Cardiac fibroblast (primary cell): ENCODE data around the gene GPC3.
"Not testable (repeated sequence)": the region's sequence is repeated elsewhere in the genome, so short reads cannot be mapped to it uniquely, and the experiment has no call there.

Experiments
- DNase-seq, 2 donors: peaks; one replicate each; pipeline versions ENCODE4 v3.0.0 to v3.0.0-alpha.2; 2010; ENCODE audit warnings: low read depth in 2 of 2
- H3K4me3 ChIP-seq, 2 donors: replicated peaks in 1 of 2; 1 replicate in 1 of 2; 2 replicates in 1 of 2; pipeline ENCODE4 v1.5.1; 2011; ENCODE audit warnings: low read depth in 2 of 2, low read length in 2 of 2, mild to moderate bottlenecking in 2 of 2, moderate library complexity in 1 of 2
- TF ChIP-seq, protein P1 (sequence below): IDR thresholded peaks from one replicate; pipeline ENCODE4 v1.5.1; 2011; ENCODE audit warnings: low read depth, mild to moderate bottlenecking, low read length, inconsistent platforms

The GPC3 gene

DNA sequence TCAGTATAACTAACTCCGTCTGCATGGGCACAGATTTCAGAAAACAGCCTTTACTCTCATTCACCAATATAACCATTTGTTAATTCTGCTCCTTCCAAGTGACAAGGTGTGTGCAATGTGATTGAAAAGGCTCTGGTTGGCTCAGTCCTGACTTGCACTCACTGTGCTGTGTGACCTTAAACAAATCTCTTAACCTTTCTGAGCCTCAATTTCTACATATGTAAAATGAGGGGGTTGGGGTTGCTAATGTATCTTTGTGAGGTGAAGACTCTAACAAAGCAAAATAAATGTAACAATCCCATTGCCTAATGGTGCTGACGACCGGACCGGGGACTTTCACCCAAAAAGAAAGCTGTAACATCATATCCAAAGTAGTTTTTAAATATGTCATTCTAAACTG is 457.6 kb downstream of the GPC3 start:
- TF ChIP-seq, protein P1, sequence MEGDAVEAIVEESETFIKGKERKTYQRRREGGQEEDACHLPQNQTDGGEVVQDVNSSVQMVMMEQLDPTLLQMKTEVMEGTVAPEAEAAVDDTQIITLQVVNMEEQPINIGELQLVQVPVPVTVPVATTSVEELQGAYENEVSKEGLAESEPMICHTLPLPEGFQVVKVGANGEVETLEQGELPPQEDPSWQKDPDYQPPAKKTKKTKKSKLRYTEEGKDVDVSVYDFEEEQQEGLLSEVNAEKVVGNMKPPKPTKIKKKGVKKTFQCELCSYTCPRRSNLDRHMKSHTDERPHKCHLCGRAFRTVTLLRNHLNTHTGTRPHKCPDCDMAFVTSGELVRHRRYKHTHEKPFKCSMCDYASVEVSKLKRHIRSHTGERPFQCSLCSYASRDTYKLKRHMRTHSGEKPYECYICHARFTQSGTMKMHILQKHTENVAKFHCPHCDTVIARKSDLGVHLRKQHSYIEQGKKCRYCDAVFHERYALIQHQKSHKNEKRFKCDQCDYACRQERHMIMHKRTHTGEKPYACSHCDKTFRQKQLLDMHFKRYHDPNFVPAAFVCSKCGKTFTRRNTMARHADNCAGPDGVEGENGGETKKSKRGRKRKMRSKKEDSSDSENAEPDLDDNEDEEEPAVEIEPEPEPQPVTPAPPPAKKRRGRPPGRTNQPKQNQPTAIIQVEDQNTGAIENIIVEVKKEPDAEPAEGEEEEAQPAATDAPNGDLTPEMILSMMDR, result no peak
- no peak for DNase-seq
- no peak overlapping the region for H3K4me3 ChIP-seq

DNA sequence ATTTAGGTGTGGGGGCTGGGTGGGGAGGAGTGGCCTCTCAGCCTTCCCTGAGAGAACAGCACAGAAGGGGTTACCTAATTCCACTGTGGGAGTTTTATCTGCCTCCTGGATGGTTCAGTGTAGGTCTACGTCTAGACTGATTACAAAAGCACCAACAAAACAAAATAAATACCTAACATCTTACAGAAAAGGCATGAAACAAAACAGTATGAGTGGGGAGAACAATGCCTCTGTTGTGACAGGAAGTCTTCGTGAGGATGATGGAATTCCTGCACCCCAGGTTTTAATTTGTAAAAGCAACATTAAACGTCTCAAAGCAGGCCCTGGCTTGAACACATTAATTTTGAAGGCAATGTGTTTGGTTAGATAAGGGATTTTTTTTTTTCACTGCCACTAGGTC is 458.0 kb downstream of the GPC3 start:
- TF ChIP-seq, protein P1, result no peak
- H3K4me3 ChIP-seq, result no peak overlapping the region
- peak in 1 of 2 donors; percentile 0 for DNase-seq

DNA sequence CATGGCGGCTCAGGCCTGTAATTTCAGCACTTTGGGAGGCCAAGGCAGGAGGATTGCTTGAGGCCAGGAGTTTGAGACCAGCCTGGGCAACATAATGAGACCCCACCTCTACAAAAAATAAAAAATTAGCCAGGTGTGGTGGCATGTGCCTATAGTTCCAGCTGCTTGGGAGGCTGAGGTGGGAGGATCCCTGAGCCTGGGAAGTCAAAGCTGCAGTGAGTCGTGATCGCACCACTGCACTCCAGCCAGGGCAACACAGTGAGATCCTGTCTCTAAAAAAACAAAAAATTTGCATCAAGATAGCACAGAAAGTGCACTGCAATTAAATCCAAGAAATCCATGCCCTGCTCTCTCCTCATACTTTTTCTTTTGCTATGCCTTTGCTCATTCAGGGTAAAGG is 458.6 kb downstream of the GPC3 start:
- H3K4me3 ChIP-seq, DNase-seq: not testable (repeated sequence)

DNA sequence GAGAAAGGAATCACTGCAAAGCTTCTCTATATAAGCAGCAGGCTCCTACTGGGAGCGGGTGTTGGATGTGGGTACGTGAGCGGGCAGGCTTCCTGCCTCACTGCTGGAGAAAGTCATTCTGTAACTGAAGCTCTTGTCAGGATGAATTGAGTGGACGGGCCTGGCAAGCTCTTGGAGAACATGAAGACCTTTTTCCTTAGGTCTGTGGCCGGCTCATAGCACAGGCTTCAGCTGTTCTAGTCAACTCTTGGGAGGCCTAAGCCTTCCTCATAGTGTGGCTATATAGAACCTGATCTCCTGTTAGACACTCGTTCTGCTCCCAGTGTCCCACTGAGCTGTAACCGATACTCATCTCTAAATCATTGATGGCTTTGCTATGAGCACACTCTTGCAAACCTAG is 461.9 kb downstream of the GPC3 start:
- TF ChIP-seq, protein P1, result no peak
- DNase-seq, result no peak
- no peak overlapping the region for H3K4me3 ChIP-seq

DNA sequence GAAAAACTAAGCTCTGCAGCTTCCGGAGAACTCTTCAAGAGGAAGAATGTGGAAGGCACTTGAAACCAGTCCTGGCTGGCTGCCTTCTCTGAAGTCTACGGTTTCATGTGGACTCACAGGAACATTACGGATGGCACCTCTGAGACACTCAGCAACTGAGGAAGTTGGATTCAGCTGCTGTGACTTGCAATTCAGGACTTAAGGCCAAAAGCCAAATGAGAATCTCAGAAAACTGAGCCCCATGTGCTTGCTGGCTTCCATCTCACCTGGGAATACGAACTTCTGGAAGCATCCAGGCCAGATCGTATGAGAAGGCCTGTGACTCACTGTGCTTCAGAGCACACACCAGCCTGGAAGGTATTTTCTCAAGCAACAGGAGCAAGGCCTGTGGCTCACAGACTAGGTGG is 462.3 kb downstream of the GPC3 start:
- no peak for DNase-seq
- TF ChIP-seq, protein P1, result no peak
- no peak overlapping the region for H3K4me3 ChIP-seq

DNA sequence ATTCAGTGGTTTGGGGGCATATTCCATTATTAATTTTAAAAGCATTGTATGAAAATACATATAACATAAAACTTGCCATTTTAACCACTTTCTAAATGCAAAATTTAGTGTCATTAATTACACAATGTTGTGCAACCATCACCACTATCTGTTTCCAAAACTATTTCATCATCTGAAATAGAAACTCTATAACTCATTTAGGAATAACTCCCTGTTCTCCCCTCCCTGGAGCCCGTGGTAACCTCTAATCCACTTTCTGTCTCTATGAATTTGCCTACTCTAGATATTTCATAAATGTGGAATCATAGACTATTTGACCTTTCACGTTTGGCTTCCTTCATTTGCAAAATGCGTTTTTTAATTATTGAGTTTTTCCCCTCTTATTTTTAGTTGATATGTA is 468.7 kb downstream of the GPC3 start:
- DNase-seq, result peak in 1 of 2 donors; percentile 1
- TF ChIP-seq, protein P1, result no peak
- no peak overlapping the region for H3K4me3 ChIP-seq

DNA sequence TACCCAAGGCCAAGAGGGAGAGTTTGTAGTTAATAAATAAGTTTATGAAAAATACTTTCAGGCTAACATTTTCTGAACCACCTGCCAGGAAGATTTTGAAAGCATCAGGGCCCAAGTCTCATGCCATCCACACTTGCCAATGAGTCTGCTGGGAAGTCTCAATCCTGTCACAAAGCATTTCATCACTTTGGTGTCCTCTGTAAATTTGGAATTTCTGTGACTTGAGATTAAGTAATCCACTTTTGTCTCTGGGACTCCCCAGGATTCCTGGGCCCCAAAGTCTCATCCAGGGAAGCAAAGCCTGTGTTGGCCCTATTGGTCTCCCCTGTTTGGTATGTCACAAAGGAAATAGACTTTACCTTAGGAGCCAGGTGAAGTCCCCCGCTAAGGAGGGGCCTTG is 470.9 kb downstream of the GPC3 start:
- H3K4me3 ChIP-seq, result no peak overlapping the region
- TF ChIP-seq, protein P1, result no peak
- no peak for DNase-seq
